CD8-positive, alpha-beta memory T cell (primary cell): ENCODE results near the gene MKS1. TPM values are rescaled to one million over a fixed set of nuclear protein-coding genes. Genes with fewer than 3 reads are reported as not detected.
A peak's percentile ranks its signal among the peaks of the same experiment; 100 is the strongest.

ENCODE experiments used
- CTCF ChIA-PET: fragments of 350-600 bp; sonication (Branson Sonifier 250); formaldehyde crosslinking; loops from one replicate; lab custom pipeline; 2021; ENCODE audit warnings: antibody characterized with exemption; lab: Charles Lee
- POLR2A ChIA-PET: fragments of 350-600 bp; sonication (Branson Sonifier 250); formaldehyde crosslinking; loops from one replicate; lab custom pipeline; 2021; ENCODE audit warnings: antibody characterized with exemption; lab: Charles Lee
- DNase-seq, 5 donors: peaks; one replicate each; pipeline versions ENCODE4 v3.0.0 to v3.0.0-alpha.2; 2020 to 2022; ENCODE audit warnings: mixed read lengths in 1 of 5
- H3K27ac ChIP-seq: one replicate; pipeline ENCODE4 v1.7.0; 2013; ENCODE audit warnings: low read depth, mild to moderate bottlenecking, low read length, moderate library complexity
- H3K27me3 ChIP-seq: 2 replicates; pipeline ENCODE4 v1.7.0; 2013; ENCODE audit warnings: low read length, mild to moderate bottlenecking; ENCODE audit not compliant: insufficient read depth, poor library complexity, severe bottlenecking
- H3K36me3 ChIP-seq: 2 replicates; pipeline ENCODE4 v1.7.0; 2013; ENCODE audit warnings: mild to moderate bottlenecking, low read length, moderate library complexity; ENCODE audit not compliant: insufficient read depth
- H3K4me1 ChIP-seq: 2 replicates; pipeline ENCODE4 v1.7.0; 2013; ENCODE audit warnings: mild to moderate bottlenecking, low read length, moderate library complexity; ENCODE audit not compliant: insufficient read depth
- H3K4me3 ChIP-seq: 2 replicates; pipeline ENCODE4 v1.7.0; 2013; ENCODE audit warnings: mild to moderate bottlenecking, low read length
- H3K9me3 ChIP-seq: 2 replicates; pipeline ENCODE4 v1.7.0; 2013; ENCODE audit warnings: mild to moderate bottlenecking, low read length
- H3K27ac Mint-ChIP-seq, 8 donors: one replicate each; pipeline ENCODE4 v1.8.0; 2020 to 2021; ENCODE audit warnings: mixed read lengths in 8 of 8, mild to moderate bottlenecking in 6 of 8, inconsistent platforms in 3 of 8, moderate library complexity in 3 of 8
- H3K27me3 Mint-ChIP-seq, 2 donors: one replicate each; pipeline ENCODE4 v1.8.0; 2020 to 2021; ENCODE audit warnings: mixed read lengths in 2 of 2, mild to moderate bottlenecking in 1 of 2, moderate library complexity in 1 of 2
- H3K36me3 Mint-ChIP-seq, 3 donors: one replicate each; pipeline ENCODE4 v1.8.0; 2020 to 2021; ENCODE audit warnings: mixed read lengths in 3 of 3, inconsistent platforms in 1 of 3, mild to moderate bottlenecking in 1 of 3
- H3K4me1 Mint-ChIP-seq, 3 donors: one replicate each; pipeline ENCODE4 v1.8.0; 2020 to 2021; ENCODE audit warnings: mixed read lengths in 3 of 3, inconsistent platforms in 1 of 3, mild to moderate bottlenecking in 1 of 3
- H3K4me3 Mint-ChIP-seq, 7 donors: one replicate each; pipeline ENCODE4 v1.8.0; 2020 to 2021; ENCODE audit warnings: mixed read lengths in 7 of 7, mild to moderate bottlenecking in 6 of 7, moderate library complexity in 4 of 7, inconsistent platforms in 2 of 7
- H3K9me3 Mint-ChIP-seq, 5 donors: one replicate each; pipeline ENCODE4 v1.8.0; 2020 to 2022; ENCODE audit warnings: mixed read lengths in 5 of 5, mild to moderate bottlenecking in 3 of 5, moderate library complexity in 2 of 5, inconsistent platforms in 1 of 5
- polyA plus RNA-seq: library from polyadenylated mRNA; unstranded; fragments of 300-500 nt; fragmentation: Illumina TruSeq; gene quantifications from one replicate; pipeline ENCODE4 v1.2.3, GENCODE V29; 2021
- total RNA-seq, 2 experiments: library from RNA; stranded (reverse); gene quantifications; one replicate each; pipeline ENCODE4 v1.2.3, GENCODE V29; 2021

The MKS1 gene
- total and polyA plus RNA-seq, 3 experiments from 2014 or later, result 10.7 to 33.9 (median 26.2) TPM

- no peak overlapping the region for H3K27ac Mint-ChIP-seq
- H3K27ac ChIP-seq, result no peak overlapping the region
- H3K36me3 ChIP-seq, result no peaks in the 10 kb centered on the region
- H3K27me3 Mint-ChIP-seq, result peaks cover 14 to 48% of the 10 kb centered on the region in 2 donors
- ChIA-PET CTCF (interaction anchor here (1.0 to 2.0 kb wide), 4 partner anchors 11 to 30 kb away, joined by 3 to 4 read pairs (median 4); partner anchors contain the start of gene MKS1), POLR2A (no interaction called here)
- DNase-seq, result no peak
- no peak overlapping the region for H3K4me3 ChIP-seq
- H3K4me3 Mint-ChIP-seq, result no peak overlapping the region
- H3K9me3 ChIP-seq, result no peaks in the 10 kb centered on the region
- H3K4me1 ChIP-seq, result no peaks in the 10 kb centered on the region
- H3K4me1 Mint-ChIP-seq, result no peaks in the 10 kb centered on the region
- H3K9me3 Mint-ChIP-seq, result no peaks in the 10 kb centered on the region
- peaks cover 5% of the 10 kb centered on the region for H3K27me3 ChIP-seq
- no peaks in the 10 kb centered on the region for H3K36me3 Mint-ChIP-seq
Observed at GRCh38 chr17:58229881-58230280, 10.8 kb upstream of the MKS1 start.

- POLR2A ChIA-PET, result no interaction called here
Observed at GRCh38 chr17:58229384-58229783, 10.3 kb upstream of the MKS1 start.

GRCh38 chr17:58228679-58229078 lies 9.6 kb upstream of the MKS1 start:
- Histone ChIP-seq H3K27me3 (peaks cover 5% of the 10 kb centered on the region), H3K4me1 (no peaks in the 10 kb centered on the region), H3K9me3 (no peaks in the 10 kb centered on the region), H3K4me3 (no peak overlapping the region), H3K36me3 (no peaks in the 10 kb centered on the region), H3K27ac (no peak overlapping the region)
- no peak overlapping the region for H3K27ac Mint-ChIP-seq
- H3K36me3 Mint-ChIP-seq, result no peaks in the 10 kb centered on the region
- ChIA-PET POLR2A (interaction anchor here (0.5 kb wide), 1 partner anchor 980 kb away, joined by 3 read pairs; no protein-coding TSS in a partner anchor), CTCF (interaction anchor here (0.7 to 2.0 kb wide), 4 partner anchors 10 to 56 kb away, joined by 3 to 7 read pairs (median 4); partner anchors contain the start of gene MKS1)
- no peaks in the 10 kb centered on the region for H3K9me3 Mint-ChIP-seq
- no peak for DNase-seq
- H3K27me3 Mint-ChIP-seq, result peaks cover 12 to 49% of the 10 kb centered on the region in 2 donors
- no peak overlapping the region for H3K4me3 Mint-ChIP-seq
- H3K4me1 Mint-ChIP-seq, result no peaks in the 10 kb centered on the region

More at GRCh38 chr17:58229384-58229783, 10.3 kb upstream of the MKS1 start:
- H3K27me3 Mint-ChIP-seq, result peaks cover 14 to 48% of the 10 kb centered on the region in 2 donors
- H3K4me1 Mint-ChIP-seq, result no peaks in the 10 kb centered on the region
- no peak overlapping the region for H3K4me3 Mint-ChIP-seq
- Histone ChIP-seq H3K27me3 (peaks cover 5% of the 10 kb centered on the region), H3K9me3 (no peaks in the 10 kb centered on the region), H3K36me3 (no peaks in the 10 kb centered on the region), H3K27ac (no peak overlapping the region), H3K4me3 (no peak overlapping the region), H3K4me1 (no peaks in the 10 kb centered on the region)
- H3K9me3 Mint-ChIP-seq, result no peaks in the 10 kb centered on the region
- no peaks in the 10 kb centered on the region for H3K36me3 Mint-ChIP-seq
- no peak for DNase-seq
- no peak overlapping the region for H3K27ac Mint-ChIP-seq
- CTCF ChIA-PET, result interaction anchor here (1.1 to 2.0 kb wide), 3 partner anchors 10 to 29 kb away, joined by 3 to 4 read pairs (median 4); partner anchors contain the start of gene MKS1

- Mint-ChIP-seq H3K9me3 (no peaks in the 10 kb centered on the region), H3K27ac (no peak overlapping the region), H3K27me3 (peaks cover 12 to 52% of the 10 kb centered on the region in 2 donors), H3K4me3 (no peak overlapping the region), H3K36me3 (no peaks in the 10 kb centered on the region), H3K4me1 (no peaks in the 10 kb centered on the region)
- POLR2A ChIA-PET, result no interaction called here
- no peaks in the 10 kb centered on the region for H3K9me3 ChIP-seq
- no peak for DNase-seq
- H3K36me3 ChIP-seq, result no peaks in the 10 kb centered on the region
- no peaks in the 10 kb centered on the region for H3K4me1 ChIP-seq
- no peak overlapping the region for H3K27ac ChIP-seq
- H3K27me3 ChIP-seq, result peaks cover 5% of the 10 kb centered on the region
- no peak overlapping the region for H3K4me3 ChIP-seq
- CTCF ChIA-PET, result interaction anchor here (1.3 to 1.5 kb wide), 2 partner anchors 9 to 22 kb away, joined by 4 to 7 read pairs; partner anchors contain the start of gene MKS1
Observed at GRCh38 chr17:58227733-58228132, 8.7 kb upstream of the MKS1 start.

DNA sequence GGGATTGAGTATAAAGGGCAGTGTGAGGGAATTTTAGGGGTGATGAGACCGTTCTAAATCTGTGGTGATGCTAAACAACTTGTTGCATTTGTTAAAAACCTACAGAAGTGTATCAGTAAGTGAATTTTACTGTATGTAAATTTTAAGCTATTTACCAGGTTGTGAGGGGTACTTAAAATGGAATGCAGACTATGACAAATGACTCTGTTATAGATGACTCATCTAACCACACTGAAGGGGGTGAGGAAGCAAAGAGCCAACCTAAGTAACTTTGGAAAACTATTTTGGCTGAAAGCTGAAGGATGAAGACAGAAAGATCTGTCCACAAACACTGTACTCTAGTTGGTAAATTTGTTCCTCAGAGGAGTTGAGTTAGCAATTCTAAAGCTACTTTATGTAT lies 5.3 kb upstream of the MKS1 start:
- peaks cover 8 to 9% (median 8%) of the 10 kb centered on the region in 3 donors for H3K4me1 Mint-ChIP-seq
- Histone ChIP-seq H3K27me3 (no peaks in the 10 kb centered on the region), H3K36me3 (no peaks in the 10 kb centered on the region), H3K4me3 (no peak overlapping the region), H3K9me3 (no peaks in the 10 kb centered on the region), H3K27ac (no peak overlapping the region), H3K4me1 (peaks cover 9% of the 10 kb centered on the region)
- H3K4me3 Mint-ChIP-seq, result no peak overlapping the region
- peaks cover 8 to 40% of the 10 kb centered on the region in 2 donors for H3K27me3 Mint-ChIP-seq
- H3K27ac Mint-ChIP-seq, result peak overlapping the region in 1 of 8 donors; percentile 76
- no peak for DNase-seq
- H3K9me3 Mint-ChIP-seq, result no peaks in the 10 kb centered on the region
- ChIA-PET POLR2A (no interaction called here), CTCF (no interaction called here)
- H3K36me3 Mint-ChIP-seq, result peaks cover 0 to 2% (median under 1%) of the 10 kb centered on the region in 3 donors

- POLR2A ChIA-PET, result no interaction called here
- Mint-ChIP-seq H3K4me1 (peaks cover 18 to 24% (median 18%) of the 10 kb centered on the region in 3 donors), H3K4me3 (peak overlapping the region; percentile 79 to 95 (median 91)), H3K36me3 (peaks cover 0 to 20% (median 5%) of the 10 kb centered on the region in 3 donors), H3K9me3 (no peaks in the 10 kb centered on the region), H3K27ac (peak overlapping the region; percentile 79 to 99 (median 97)), H3K27me3 (peaks cover 1 to 13% of the 10 kb centered on the region in 2 donors)
- CTCF ChIA-PET, result interaction anchor here (1.0 to 1.8 kb wide), 7 partner anchors 8 to 30 kb away, joined by 4 to 7 read pairs (median 5); partner anchors contain the start of gene LPO
- H3K27me3 ChIP-seq, result no peaks in the 10 kb centered on the region
- peak overlapping the region; percentile 44 for H3K27ac ChIP-seq
- H3K4me3 ChIP-seq, result peak overlapping the region; percentile 76
- H3K9me3 ChIP-seq, result no peaks in the 10 kb centered on the region
- H3K4me1 ChIP-seq, result peaks cover 15% of the 10 kb centered on the region
- DNase-seq, result no peak
- H3K36me3 ChIP-seq, result no peaks in the 10 kb centered on the region
Observed at GRCh38 chr17:58219789-58220183, 731 bp upstream of the MKS1 start.

DNA sequence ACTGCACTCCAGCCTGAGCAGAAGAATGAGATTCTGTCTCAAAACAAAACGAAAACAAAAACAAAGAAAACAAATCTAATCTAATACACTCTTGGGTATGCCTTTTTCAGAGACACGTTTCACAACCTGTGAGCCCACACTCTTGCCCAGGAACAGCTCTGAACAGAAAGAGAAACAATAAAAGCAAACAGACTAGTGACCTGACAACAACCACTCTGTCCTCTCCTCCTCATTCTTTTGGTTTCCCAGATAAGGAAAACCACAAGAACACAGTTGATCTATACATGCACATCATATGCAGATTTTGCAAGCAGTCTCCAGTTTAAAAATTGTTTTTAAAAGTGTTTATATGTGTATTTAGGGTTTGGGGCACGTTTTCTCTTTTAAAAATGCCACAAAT lies 1.3 kb downstream of the MKS1 start:
- Mint-ChIP-seq H3K27me3 (peaks cover 1 to 2% of the 10 kb centered on the region in 2 donors), H3K4me1 (peaks cover 18 to 24% (median 18%) of the 10 kb centered on the region in 3 donors), H3K36me3 (peaks cover 0 to 38% (median 7%) of the 10 kb centered on the region in 3 donors), H3K4me3 (peak overlapping the region; percentile 22 to 78 (median 46)), H3K9me3 (no peaks in the 10 kb centered on the region), H3K27ac (peak overlapping the region in 7 of 8 donors; percentile 51 to 90 (median 79))
- ChIA-PET POLR2A (no interaction called here), CTCF (no interaction called here)
- H3K9me3 ChIP-seq, result no peaks in the 10 kb centered on the region
- no peak overlapping the region for H3K27ac ChIP-seq
- no peak overlapping the region for H3K4me3 ChIP-seq
- no peaks in the 10 kb centered on the region for H3K27me3 ChIP-seq
- peaks cover 12% of the 10 kb centered on the region for H3K36me3 ChIP-seq
- no peak for DNase-seq
- H3K4me1 ChIP-seq, result peaks cover 15% of the 10 kb centered on the region

DNA sequence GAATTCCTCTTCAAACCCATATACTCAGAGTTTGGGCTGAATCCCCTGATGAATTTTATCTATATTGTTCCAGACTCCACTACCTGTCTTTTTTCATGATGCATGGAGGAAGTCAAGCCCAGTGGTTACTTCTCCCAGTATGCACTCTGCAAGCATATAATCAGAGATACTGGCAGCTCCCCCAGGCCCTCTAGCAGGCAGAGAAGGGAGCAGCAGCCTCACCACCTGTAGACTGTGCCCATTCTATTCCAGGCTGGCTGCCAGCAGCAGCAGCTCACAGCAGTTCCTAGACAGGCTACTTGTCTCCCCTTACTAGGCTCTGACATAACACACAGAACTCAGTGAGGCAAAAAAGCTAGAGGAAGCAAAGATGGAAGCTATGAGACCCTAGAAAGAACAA lies 3.4 kb downstream of the MKS1 start:
- Histone ChIP-seq H3K27ac (no peak overlapping the region), H3K9me3 (no peaks in the 10 kb centered on the region), H3K27me3 (no peaks in the 10 kb centered on the region), H3K4me1 (peaks cover 15% of the 10 kb centered on the region), H3K36me3 (peaks cover 21% of the 10 kb centered on the region), H3K4me3 (no peak overlapping the region)
- CTCF ChIA-PET, result interaction anchor here (1.3 to 2.4 kb wide), 3 partner anchors 15 to 272 kb away, joined by 3 to 9 read pairs (median 4); partner anchors contain the start of gene HSF5
- peaks cover 16 to 24% (median 18%) of the 10 kb centered on the region in 3 donors for H3K4me1 Mint-ChIP-seq
- POLR2A ChIA-PET, result no interaction called here
- DNase-seq, result no peak
- no peaks in the 10 kb centered on the region for H3K9me3 Mint-ChIP-seq
- peak overlapping the region in 1 of 7 donors; percentile 31 for H3K4me3 Mint-ChIP-seq
- peaks cover 0 to 1% of the 10 kb centered on the region in 2 donors for H3K27me3 Mint-ChIP-seq
- H3K27ac Mint-ChIP-seq, result peak overlapping the region in 1 of 8 donors; percentile 19
- peaks cover 0 to 54% (median 10%) of the 10 kb centered on the region in 3 donors for H3K36me3 Mint-ChIP-seq
